Neuronal stem cell (in vitro differentiated cells): ENCODE measurements around the gene PTPRM.

ENCODE experiments used
- DNase-seq: peaks from one replicate; pipeline ENCODE4 v3.0.0-alpha.2; 2013; ENCODE audit warnings: low spot score
- H2AFZ ChIP-seq: one replicate; pipeline ENCODE4 v1.6.1; 2013; ENCODE audit warnings: mild to moderate bottlenecking, low read length, inconsistent platforms
- H2AK5ac ChIP-seq: 2 replicates; pipeline ENCODE4 v1.6.1; 2013; ENCODE audit warnings: low read depth, mild to moderate bottlenecking, inconsistent platforms, low read length, moderate library complexity, mixed read lengths
- H2BK120ac ChIP-seq: 2 replicates; pipeline ENCODE4 v1.6.1; 2013; ENCODE audit warnings: low read depth, mild to moderate bottlenecking, inconsistent platforms, low read length, moderate library complexity, mixed read lengths
- H2BK12ac ChIP-seq: one replicate; pipeline ENCODE4 v1.6.1; 2013; ENCODE audit warnings: low read length, inconsistent platforms
- H2BK15ac ChIP-seq: 2 replicates; pipeline ENCODE4 v1.6.1; 2013; ENCODE audit warnings: mild to moderate bottlenecking, low read length, inconsistent platforms, mixed read lengths
- H2BK5ac ChIP-seq: one replicate; pipeline ENCODE4 v1.6.1; 2013; ENCODE audit warnings: inconsistent platforms, mild to moderate bottlenecking, low read length, moderate library complexity
- H3K14ac ChIP-seq: one replicate; pipeline ENCODE4 v1.6.1; 2013; ENCODE audit warnings: low read length, inconsistent platforms
- H3K18ac ChIP-seq: 2 replicates; pipeline ENCODE4 v1.6.1; 2013; ENCODE audit warnings: low read length, inconsistent platforms
- H3K23ac ChIP-seq: 2 replicates; pipeline ENCODE4 v1.6.1; 2013; ENCODE audit warnings: low read depth, mild to moderate bottlenecking, mixed read lengths, low read length, inconsistent platforms; ENCODE audit not compliant: poor library complexity
- H3K27ac ChIP-seq: replicated peaks from 3 replicates; pipeline ENCODE4 v1.5.1; 2013; ENCODE audit warnings: low read length, inconsistent platforms
- H3K27me3 ChIP-seq, 3 experiments: 2 replicates each; pipeline ENCODE4 v1.6.1; 2013; ENCODE audit warnings: low read length in 3 of 3, mild to moderate bottlenecking in 2 of 3, inconsistent platforms in 1 of 3, low read depth in 1 of 3, mixed read lengths in 1 of 3, moderate library complexity in 1 of 3; ENCODE audit not compliant: control insufficient read depth in 3 of 3, insufficient read depth in 3 of 3
- H3K36me3 ChIP-seq, 2 donors: replicated peaks in 1 of 2; 2 replicates each; pipeline ENCODE4 v1.6.1; 2013; ENCODE audit warnings: low read length in 2 of 2; ENCODE audit not compliant: control insufficient read depth in 2 of 2, insufficient read depth in 2 of 2
- H3K4ac ChIP-seq: 2 replicates; pipeline ENCODE4 v1.6.1; 2013; ENCODE audit warnings: inconsistent platforms, mild to moderate bottlenecking, low read length, moderate library complexity
- H3K4me1 ChIP-seq, 2 donors: 1 replicate in 1 of 2; 2 replicates in 1 of 2; pipeline ENCODE4 v1.6.1; 2013; ENCODE audit warnings: low read length in 2 of 2, low read depth in 1 of 2; ENCODE audit not compliant: control insufficient read depth in 2 of 2, insufficient read depth in 1 of 2
- H3K4me2 ChIP-seq: one replicate; pipeline ENCODE4 v1.6.1; 2013; ENCODE audit warnings: mild to moderate bottlenecking, low read length, inconsistent platforms; ENCODE audit not compliant: insufficient read depth, poor library complexity, severe bottlenecking
- H3K4me3 ChIP-seq, 2 donors: 2 replicates each; pipeline ENCODE4 v1.5.1; 2013; ENCODE audit warnings: low read length in 2 of 2, mild to moderate bottlenecking in 2 of 2, inconsistent platforms in 1 of 2, moderate library complexity in 1 of 2
- H3K79me1 ChIP-seq: one replicate; pipeline ENCODE4 v1.6.1; 2013; ENCODE audit warnings: low read depth, mild to moderate bottlenecking, inconsistent platforms, low read length, moderate library complexity
- H3K9ac ChIP-seq: one replicate; pipeline ENCODE4 v1.6.1; 2013; ENCODE audit warnings: mild to moderate bottlenecking, low read depth, low read length, inconsistent platforms; ENCODE audit not compliant: poor library complexity
- H3K9me3 ChIP-seq, 2 donors: replicated peaks in 1 of 2; 2 replicates each; pipeline versions ENCODE3 to v1.6.1; 2013; ENCODE audit warnings: low read length in 2 of 2, mild to moderate bottlenecking in 2 of 2, inconsistent platforms in 1 of 2, low read depth in 1 of 2, mixed read lengths in 1 of 2, moderate library complexity in 1 of 2; ENCODE audit not compliant: control insufficient read depth in 2 of 2, insufficient read depth in 1 of 2
- H4K8ac ChIP-seq: one replicate; pipeline ENCODE4 v1.6.1; 2013; ENCODE audit warnings: low read depth, mild to moderate bottlenecking, inconsistent platforms, low read length, moderate library complexity
- H4K91ac ChIP-seq: one replicate; pipeline ENCODE4 v1.6.1; 2013; ENCODE audit warnings: low read length, low read depth, mild to moderate bottlenecking, inconsistent platforms; ENCODE audit not compliant: poor library complexity
- WGBS, 2 donors: extraction: QIAGEN DNeasy Blood & Tissue Kit; methylation state at CpG; one replicate each; pipeline ENCODE4 v1.1.7; 2013; ENCODE audit warnings: missing lambda C conversion rate in 2 of 2, mixed read lengths in 1 of 2; ENCODE audit not compliant: insufficient read length in 2 of 2, insufficient replicate concordance in 1 of 2; ENCODE audit errors: extremely low coverage in 2 of 2; 5-methylcytosine and 5-hydroxymethylcytosine counted together

PTPRM gene

DNA sequence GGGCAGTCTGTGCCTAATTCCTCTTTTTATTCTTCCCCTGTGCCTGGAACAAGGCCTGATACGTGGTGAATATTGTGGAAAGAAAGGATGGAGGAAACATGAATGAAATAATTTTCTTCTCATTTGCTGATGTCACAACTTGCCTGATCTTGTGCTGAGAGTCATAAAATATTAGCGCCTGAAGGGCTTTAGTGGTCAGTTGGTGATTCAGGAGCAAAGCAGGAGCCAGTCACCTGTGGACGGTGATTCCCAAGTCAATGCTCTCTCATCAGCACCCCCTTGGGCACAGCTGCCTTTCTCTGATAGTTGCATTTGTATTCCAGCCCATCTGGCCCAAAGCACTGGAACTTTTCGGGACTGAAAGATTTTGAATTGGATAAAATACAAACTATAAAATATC, 539.5 kb downstream of the PTPRM start:
- Histone ChIP-seq H3K36me3 (no peaks in the 10 kb centered on the region), H2BK5ac (no peak overlapping the region), H2BK12ac (no peak overlapping the region), H3K27ac (no peak overlapping the region), H3K4me1 (no peaks in the 10 kb centered on the region), H4K8ac (no peak overlapping the region), H3K4me2 (no peak overlapping the region), H3K4me3 (no peak overlapping the region), H3K23ac (no peak overlapping the region), H3K4ac (no peak overlapping the region), H2AK5ac (no peak overlapping the region), H2BK120ac (no peak overlapping the region), H3K14ac (no peak overlapping the region), H3K79me1 (no peaks in the 10 kb centered on the region), H3K9me3 (peaks cover 0 to 3% of the 10 kb centered on the region in 2 donors), H2BK15ac (no peak overlapping the region), H3K18ac (no peak overlapping the region), H4K91ac (no peak overlapping the region), H2AFZ (no peak overlapping the region), H3K9ac (no peak overlapping the region), H3K27me3 (no peaks in the 10 kb centered on the region)
- no peak for DNase-seq
- no CpG with 5 or more reads among the region's 4 CpGs for WGBS, 2 donors

DNA sequence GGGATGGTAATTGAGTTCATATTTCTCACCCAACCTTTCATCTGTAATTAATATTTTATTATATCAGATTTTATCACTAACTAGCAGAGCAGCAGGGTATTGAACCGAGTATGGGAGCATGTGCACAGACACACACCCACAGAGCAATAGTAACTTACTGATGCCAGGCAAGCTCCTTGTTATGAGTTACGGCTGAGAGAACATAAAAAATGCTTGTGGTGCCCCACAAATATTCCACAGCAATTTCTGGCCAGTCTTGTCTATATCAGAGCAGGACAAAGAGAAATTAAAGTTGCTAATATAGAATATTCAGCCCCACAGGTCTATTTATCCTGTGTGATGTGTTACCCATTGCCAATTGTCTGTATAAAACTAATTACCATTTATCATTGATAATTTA, 540.3 kb downstream of the PTPRM start:
- Histone ChIP-seq H4K91ac (no peak overlapping the region), H3K36me3 (no peaks in the 10 kb centered on the region), H2BK12ac (no peak overlapping the region), H2BK120ac (no peak overlapping the region), H2AFZ (no peak overlapping the region), H3K27me3 (no peaks in the 10 kb centered on the region), H3K27ac (no peak overlapping the region), H3K23ac (no peak overlapping the region), H2BK15ac (no peak overlapping the region), H3K14ac (no peak overlapping the region), H2AK5ac (no peak overlapping the region), H3K18ac (no peak overlapping the region), H2BK5ac (no peak overlapping the region), H3K4ac (no peak overlapping the region), H3K9ac (no peak overlapping the region), H3K4me2 (no peak overlapping the region), H3K9me3 (peaks cover 0 to 2% of the 10 kb centered on the region in 2 donors), H3K79me1 (no peaks in the 10 kb centered on the region), H4K8ac (no peak overlapping the region), H3K4me1 (no peaks in the 10 kb centered on the region), H3K4me3 (no peak overlapping the region)
- no CpG with 5 or more reads among the region's 2 CpGs for WGBS, 2 donors
- no peak for DNase-seq

DNA sequence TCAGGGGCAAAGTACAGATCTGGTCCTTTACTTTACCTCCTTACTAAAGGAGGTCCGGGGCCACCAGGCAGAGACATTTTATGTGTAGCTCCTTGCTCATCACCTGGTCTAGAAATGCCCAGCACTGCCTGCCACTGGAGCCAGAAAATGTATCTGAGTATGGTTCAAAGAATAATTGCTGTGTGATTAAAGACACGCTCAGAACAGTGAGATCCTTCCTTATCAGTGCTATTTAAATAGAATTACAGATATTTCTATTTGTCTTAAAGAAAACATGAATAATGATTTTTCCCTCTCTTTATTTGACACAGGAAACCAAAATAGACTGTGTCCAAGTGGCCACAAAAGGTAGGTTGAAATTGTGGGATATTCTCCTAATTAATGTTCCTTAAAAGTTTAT, 547.4 kb downstream of the PTPRM start:
- Histone ChIP-seq H2BK5ac (no peak overlapping the region), H4K8ac (no peak overlapping the region), H3K4ac (no peak overlapping the region), H3K14ac (no peak overlapping the region), H3K18ac (no peak overlapping the region), H3K9me3 (no peaks in the 10 kb centered on the region), H2AFZ (no peak overlapping the region), H3K23ac (no peak overlapping the region), H3K4me1 (no peaks in the 10 kb centered on the region), H3K4me3 (no peak overlapping the region), H3K27me3 (no peaks in the 10 kb centered on the region), H2BK15ac (no peak overlapping the region), H4K91ac (no peak overlapping the region), H2BK120ac (no peak overlapping the region), H3K9ac (no peak overlapping the region), H3K79me1 (no peaks in the 10 kb centered on the region), H3K4me2 (no peak overlapping the region), H2BK12ac (no peak overlapping the region), H2AK5ac (no peak overlapping the region), H3K27ac (no peak overlapping the region), H3K36me3 (no peaks in the 10 kb centered on the region)
- no CpG with 5 or more reads among the region's 2 CpGs for WGBS, 2 donors
- no peak for DNase-seq

GRCh38 chr18:8116341-8117005, 549.4 kb downstream of the PTPRM start:
- no peak overlapping the region for H4K91ac ChIP-seq
- H3K27ac ChIP-seq = no peak overlapping the region
- H3K9ac ChIP-seq = no peak overlapping the region
- no peaks in the 10 kb centered on the region for H3K4me1 ChIP-seq
- no peak for DNase-seq
- H3K23ac ChIP-seq = no peak overlapping the region
- no peak overlapping the region for H3K14ac ChIP-seq
- H2AK5ac ChIP-seq = no peak overlapping the region
- no peak overlapping the region for H2BK12ac ChIP-seq
- no peaks in the 10 kb centered on the region for H3K79me1 ChIP-seq
- no peak overlapping the region for H3K4me3 ChIP-seq
- no peak overlapping the region for H2BK5ac ChIP-seq
- no peak overlapping the region for H3K4ac ChIP-seq
- H3K18ac ChIP-seq = no peak overlapping the region
- H4K8ac ChIP-seq = no peak overlapping the region
- no CpG with 5 or more reads among the region's 2 CpGs for WGBS, 2 donors
- H2BK120ac ChIP-seq = no peak overlapping the region
- H3K36me3 ChIP-seq = no peaks in the 10 kb centered on the region
- no peaks in the 10 kb centered on the region for H3K9me3 ChIP-seq
- no peak overlapping the region for H2BK15ac ChIP-seq
- no peaks in the 10 kb centered on the region for H3K27me3 ChIP-seq
- no peak overlapping the region for H3K4me2 ChIP-seq
- H2AFZ ChIP-seq = no peak overlapping the region
